Stimulated activated naive CD8-positive, alpha-beta T cell treated with anti-CD3 and anti-CD28 coated beads, Interleukin-15, Interleukin-2, amounts not matched to agents 100 ng/mL and 50 ng/mL, for 24 hours (primary cell): Measurements from ENCODE around the gene PRDM5.

Experiments
- H3K27ac Mint-ChIP-seq: one replicate; pipeline ENCODE4 v1.8.0; 2021; ENCODE audit warnings: mild to moderate bottlenecking, mixed read lengths
- H3K27me3 Mint-ChIP-seq: one replicate; pipeline ENCODE4 v1.8.0; 2021; ENCODE audit warnings: mixed read lengths
- H3K36me3 Mint-ChIP-seq: one replicate; pipeline ENCODE4 v1.8.0; 2021; ENCODE audit warnings: low read depth, mixed read lengths
- H3K4me1 Mint-ChIP-seq: one replicate; pipeline ENCODE4 v1.8.0; 2021; ENCODE audit warnings: low read depth, mixed read lengths
- H3K4me3 Mint-ChIP-seq: one replicate; pipeline ENCODE4 v1.8.0; 2021; ENCODE audit warnings: mild to moderate bottlenecking, mixed read lengths
- H3K9me3 Mint-ChIP-seq: one replicate; pipeline ENCODE4 v1.8.0; 2021; ENCODE audit warnings: mixed read lengths

Gene PRDM5

DNA sequence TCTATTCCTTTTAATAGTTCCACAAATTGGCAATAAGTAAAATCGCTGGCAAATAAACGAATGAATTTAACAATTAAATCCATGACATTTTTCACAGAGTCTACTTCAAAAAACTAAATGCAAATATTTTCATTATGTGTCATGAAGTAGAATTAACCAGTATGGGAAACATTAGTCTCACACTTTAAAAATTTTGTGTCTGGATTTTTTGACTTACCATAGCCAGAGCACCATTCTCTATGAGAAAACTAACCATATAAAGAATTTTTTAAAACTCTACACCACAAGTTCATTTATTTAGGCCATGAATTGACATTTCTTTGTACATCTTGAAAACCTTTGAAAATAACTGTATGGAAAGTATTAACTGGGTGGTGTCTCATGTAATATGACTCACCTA is 41.2 kb downstream of the PRDM5 start:
- H3K9me3 Mint-ChIP-seq = peaks cover 3% of the 10 kb centered on the region
- no peak overlapping the region for H3K4me3 Mint-ChIP-seq
- H3K27ac Mint-ChIP-seq = no peak overlapping the region
- no peaks in the 10 kb centered on the region for H3K27me3 Mint-ChIP-seq
- H3K36me3 Mint-ChIP-seq = no peaks in the 10 kb centered on the region
- peaks cover 4% of the 10 kb centered on the region for H3K4me1 Mint-ChIP-seq

DNA sequence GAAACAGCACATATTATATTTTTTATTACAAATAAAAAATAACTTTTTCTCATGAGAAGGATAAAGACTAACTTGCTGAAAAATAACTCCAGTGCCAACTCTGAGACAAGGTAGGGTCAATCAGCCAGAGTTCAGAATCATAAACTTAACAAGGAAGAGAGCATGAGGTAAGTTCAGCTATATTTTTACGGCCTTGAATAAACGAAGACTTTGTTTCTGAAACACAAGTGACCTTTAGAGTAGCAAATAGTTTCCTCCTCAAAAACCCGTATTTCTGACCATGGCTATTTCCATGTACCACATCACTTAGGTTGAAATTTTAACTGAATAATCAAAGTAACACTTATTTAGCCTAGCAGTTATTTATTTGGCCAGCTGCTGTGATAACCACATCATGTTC is 45.5 kb downstream of the PRDM5 start:
- no peaks in the 10 kb centered on the region for H3K36me3 Mint-ChIP-seq
- H3K4me3 Mint-ChIP-seq = no peak overlapping the region
- H3K4me1 Mint-ChIP-seq = peaks cover 4% of the 10 kb centered on the region
- H3K27ac Mint-ChIP-seq = no peak overlapping the region
- no peaks in the 10 kb centered on the region for H3K27me3 Mint-ChIP-seq
- H3K9me3 Mint-ChIP-seq = peaks cover 3% of the 10 kb centered on the region

DNA sequence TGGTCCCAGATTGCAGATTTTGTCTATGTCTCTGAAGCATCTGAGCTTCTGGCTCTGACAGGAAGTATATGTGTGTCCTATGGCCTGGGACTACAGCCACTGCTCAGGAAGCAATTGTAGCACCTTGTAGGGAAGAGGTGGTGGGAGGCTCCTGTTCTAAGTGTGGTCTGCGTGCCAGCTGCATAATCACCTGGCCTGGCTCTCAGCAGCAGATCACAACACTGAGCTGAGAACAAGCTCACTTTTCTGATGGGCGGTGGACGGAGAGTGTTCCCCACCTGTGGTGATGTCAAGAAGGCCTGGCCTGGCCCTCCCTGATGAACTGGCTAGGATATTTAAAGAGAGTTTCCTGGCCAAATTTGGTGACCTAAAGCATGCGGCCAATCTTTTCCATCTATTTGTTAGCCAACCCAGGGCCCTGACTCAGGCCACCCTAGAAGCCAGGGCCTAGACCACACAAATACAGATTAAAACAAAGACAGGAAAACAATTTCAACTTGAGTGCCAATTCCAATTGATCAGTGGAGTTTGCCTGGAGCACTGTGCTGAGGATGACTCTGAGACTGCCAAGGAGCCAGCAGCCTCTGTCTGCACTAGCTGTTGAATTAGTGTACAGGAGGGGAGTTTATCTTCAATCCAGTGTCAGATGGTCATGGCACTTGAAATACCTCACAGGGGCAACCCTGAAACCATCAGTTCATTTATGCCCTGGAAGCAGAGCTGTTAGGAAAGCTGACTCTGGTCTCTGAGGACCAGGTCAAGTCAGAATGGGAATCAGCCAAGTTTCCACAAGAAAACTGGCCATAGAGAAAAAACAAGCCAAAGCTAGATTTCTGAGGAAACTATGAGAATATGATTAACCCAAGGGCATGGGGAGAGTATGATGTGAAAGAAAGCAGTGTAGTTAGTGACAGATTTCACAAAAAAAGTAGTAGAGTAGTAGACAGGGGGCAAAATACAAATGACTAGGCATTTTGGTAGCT is 47.4 kb downstream of the PRDM5 start:
- Mint-ChIP-seq H3K4me1 (no peaks in the 10 kb centered on the region), H3K27ac (no peak overlapping the region), H3K9me3 (peaks cover 3% of the 10 kb centered on the region), H3K36me3 (no peaks in the 10 kb centered on the region), H3K27me3 (no peaks in the 10 kb centered on the region), H3K4me3 (no peak overlapping the region)

GRCh38 chr4:120873554-120873953 is 49.0 kb downstream of the PRDM5 start:
- H3K27ac Mint-ChIP-seq = no peak overlapping the region
- H3K9me3 Mint-ChIP-seq = no peaks in the 10 kb centered on the region
- no peaks in the 10 kb centered on the region for H3K4me1 Mint-ChIP-seq
- H3K4me3 Mint-ChIP-seq = no peak overlapping the region
- H3K36me3 Mint-ChIP-seq = no peaks in the 10 kb centered on the region
- no peaks in the 10 kb centered on the region for H3K27me3 Mint-ChIP-seq

DNA sequence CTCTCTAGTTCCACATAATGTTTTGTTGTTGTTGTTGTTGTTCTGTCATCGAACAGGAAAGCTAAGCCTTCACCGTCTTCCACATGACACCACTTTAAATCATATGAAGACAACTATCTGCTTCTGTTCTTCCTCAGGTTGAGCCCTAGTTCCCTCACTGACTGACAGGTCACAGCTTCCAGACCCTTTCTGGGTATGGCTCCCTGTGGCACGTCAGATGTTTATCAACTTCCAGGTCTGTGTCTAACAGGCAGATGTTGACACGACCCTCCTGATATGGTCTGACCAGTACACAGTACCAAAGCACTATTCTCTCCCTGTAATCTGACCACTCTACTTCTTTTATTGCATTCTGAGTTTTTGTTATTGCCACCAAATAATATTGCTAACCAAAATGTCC is 51.4 kb downstream of the PRDM5 start:
- Mint-ChIP-seq H3K4me3 (no peak overlapping the region), H3K27ac (no peak overlapping the region), H3K27me3 (no peaks in the 10 kb centered on the region), H3K9me3 (no peaks in the 10 kb centered on the region), H3K4me1 (no peaks in the 10 kb centered on the region), H3K36me3 (no peaks in the 10 kb centered on the region)

- Mint-ChIP-seq H3K27ac (no peak overlapping the region), H3K27me3 (no peaks in the 10 kb centered on the region), H3K9me3 (no peaks in the 10 kb centered on the region), H3K36me3 (no peaks in the 10 kb centered on the region), H3K4me1 (no peaks in the 10 kb centered on the region), H3K4me3 (no peak overlapping the region)
Observed at GRCh38 chr4:120870279-120870673, 52.2 kb downstream of the PRDM5 start.

DNA sequence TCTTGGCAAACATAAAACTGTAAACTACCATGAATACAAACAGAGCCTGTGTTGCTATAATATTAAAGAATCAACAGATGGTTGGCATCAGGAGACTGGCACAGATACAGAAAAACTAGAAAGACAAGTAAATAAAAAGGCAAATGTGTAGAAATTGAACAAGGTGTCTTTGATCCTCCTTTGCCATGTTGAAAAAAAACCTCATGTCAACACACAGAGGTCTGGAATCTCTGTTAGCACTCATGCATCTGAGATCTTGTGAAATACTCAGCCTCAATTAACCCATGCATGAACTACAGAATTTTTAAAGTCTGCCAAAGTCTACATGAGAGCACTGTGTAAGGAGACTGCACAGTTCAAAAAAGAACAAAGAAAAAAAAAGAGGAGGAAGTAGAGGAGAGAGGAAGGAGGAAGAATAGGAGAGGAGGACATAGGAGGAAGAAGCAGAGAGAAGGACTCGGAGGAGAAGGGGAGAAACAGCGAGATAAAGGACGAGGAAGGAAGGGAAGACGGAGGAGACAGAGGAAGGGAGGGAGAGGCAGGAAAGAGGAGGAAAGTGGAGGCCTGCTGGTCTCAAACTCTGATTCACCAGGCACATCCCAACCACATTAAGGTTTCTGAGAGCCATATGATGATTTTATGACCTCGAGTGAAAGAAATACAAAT is 52.8 kb downstream of the PRDM5 start:
- Mint-ChIP-seq H3K27me3 (no peaks in the 10 kb centered on the region), H3K4me3 (no peak overlapping the region), H3K9me3 (no peaks in the 10 kb centered on the region), H3K4me1 (no peaks in the 10 kb centered on the region), H3K27ac (no peak overlapping the region), H3K36me3 (no peaks in the 10 kb centered on the region)

DNA sequence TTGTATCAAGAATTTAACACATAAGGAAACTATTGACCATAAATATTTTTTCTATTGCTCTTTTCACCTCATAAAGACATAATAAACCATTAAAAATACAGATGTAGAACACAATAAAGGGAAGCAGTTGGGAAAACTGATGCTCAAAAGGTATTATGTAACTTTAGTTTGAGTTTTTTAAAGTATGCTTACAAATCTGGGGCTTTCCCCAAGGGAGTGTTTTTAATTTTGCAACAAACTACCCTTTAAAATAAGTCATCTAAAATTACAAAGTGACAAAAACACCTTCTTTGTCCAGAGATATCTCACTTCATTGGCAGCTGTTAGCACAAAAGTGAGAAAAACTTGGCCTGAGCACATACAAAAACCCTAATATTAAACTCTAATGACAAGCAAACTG is 55.0 kb downstream of the PRDM5 start:
- no peaks in the 10 kb centered on the region for H3K9me3 Mint-ChIP-seq
- no peak overlapping the region for H3K4me3 Mint-ChIP-seq
- H3K27ac Mint-ChIP-seq = no peak overlapping the region
- no peaks in the 10 kb centered on the region for H3K4me1 Mint-ChIP-seq
- no peaks in the 10 kb centered on the region for H3K27me3 Mint-ChIP-seq
- H3K36me3 Mint-ChIP-seq = no peaks in the 10 kb centered on the region

GRCh38 chr4:120865985-120866384 is 56.5 kb downstream of the PRDM5 start:
- Mint-ChIP-seq H3K9me3 (no peaks in the 10 kb centered on the region), H3K36me3 (no peaks in the 10 kb centered on the region), H3K27me3 (no peaks in the 10 kb centered on the region), H3K4me3 (no peak overlapping the region), H3K4me1 (no peaks in the 10 kb centered on the region), H3K27ac (no peak overlapping the region)

DNA sequence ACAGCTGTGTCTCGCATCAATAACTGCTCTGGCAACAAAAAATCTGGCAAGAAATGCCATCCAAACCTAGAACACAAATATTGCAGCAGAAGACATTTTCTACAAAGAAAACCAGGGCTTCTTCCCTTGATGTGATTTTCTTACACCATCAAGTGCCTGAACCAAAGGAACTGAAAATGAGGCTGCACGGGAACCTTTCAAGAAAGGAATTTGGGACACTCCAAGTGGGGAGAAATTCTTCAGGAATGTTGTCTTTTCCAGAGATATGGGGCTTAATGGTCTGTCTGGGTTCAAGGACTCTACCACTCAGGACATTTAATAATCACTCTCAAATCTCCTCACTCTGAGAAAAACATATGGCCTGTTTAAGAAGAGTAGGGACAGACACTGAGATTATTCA is 57.6 kb downstream of the PRDM5 start:
- no peaks in the 10 kb centered on the region for H3K9me3 Mint-ChIP-seq
- H3K27ac Mint-ChIP-seq = no peak overlapping the region
- no peaks in the 10 kb centered on the region for H3K4me1 Mint-ChIP-seq
- no peaks in the 10 kb centered on the region for H3K36me3 Mint-ChIP-seq
- H3K4me3 Mint-ChIP-seq = no peak overlapping the region
- no peaks in the 10 kb centered on the region for H3K27me3 Mint-ChIP-seq

DNA sequence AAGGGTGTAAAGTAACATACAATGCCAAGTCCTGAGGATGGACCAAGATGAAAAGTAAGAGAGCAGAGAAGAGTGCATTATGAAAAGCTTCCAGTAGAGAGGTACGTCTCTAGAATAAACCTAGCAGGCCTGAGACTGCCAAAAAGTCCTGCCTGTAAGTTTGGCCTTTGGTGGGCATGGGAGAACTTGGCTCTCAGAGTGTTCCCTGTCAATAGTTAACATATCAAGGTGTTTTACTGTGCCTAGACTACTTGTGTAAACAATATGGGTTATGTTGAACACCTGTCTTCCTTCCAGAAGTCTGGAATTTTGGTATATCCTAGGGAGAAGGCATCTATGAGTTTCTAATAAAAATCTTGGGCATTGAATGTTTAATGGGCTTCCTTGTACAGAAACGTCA is 60.1 kb downstream of the PRDM5 start:
- Mint-ChIP-seq H3K4me3 (no peak overlapping the region), H3K4me1 (peaks cover 4% of the 10 kb centered on the region), H3K9me3 (no peaks in the 10 kb centered on the region), H3K36me3 (no peaks in the 10 kb centered on the region), H3K27ac (no peak overlapping the region), H3K27me3 (no peaks in the 10 kb centered on the region)

DNA sequence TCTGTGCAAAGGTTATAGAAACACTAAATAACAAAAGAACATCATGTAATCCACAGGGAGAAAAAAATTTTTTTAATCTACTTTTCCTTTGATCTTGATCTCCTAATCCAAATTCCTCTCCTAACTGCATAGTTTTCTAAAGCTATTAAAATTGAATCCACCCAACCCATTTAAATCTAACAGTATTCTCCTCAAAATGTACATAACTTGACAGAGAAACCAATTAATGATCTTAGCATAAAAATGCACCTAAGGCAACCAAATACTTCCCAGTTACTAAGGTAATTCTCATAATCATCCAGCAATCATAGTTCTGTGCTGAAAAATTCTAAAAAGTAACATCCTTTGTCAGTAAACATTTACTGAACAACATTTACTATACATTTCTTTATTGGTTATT is 60.7 kb downstream of the PRDM5 start:
- Mint-ChIP-seq H3K4me3 (no peak overlapping the region), H3K36me3 (no peaks in the 10 kb centered on the region), H3K27ac (no peak overlapping the region), H3K4me1 (peaks cover 7% of the 10 kb centered on the region), H3K9me3 (no peaks in the 10 kb centered on the region), H3K27me3 (no peaks in the 10 kb centered on the region)

DNA sequence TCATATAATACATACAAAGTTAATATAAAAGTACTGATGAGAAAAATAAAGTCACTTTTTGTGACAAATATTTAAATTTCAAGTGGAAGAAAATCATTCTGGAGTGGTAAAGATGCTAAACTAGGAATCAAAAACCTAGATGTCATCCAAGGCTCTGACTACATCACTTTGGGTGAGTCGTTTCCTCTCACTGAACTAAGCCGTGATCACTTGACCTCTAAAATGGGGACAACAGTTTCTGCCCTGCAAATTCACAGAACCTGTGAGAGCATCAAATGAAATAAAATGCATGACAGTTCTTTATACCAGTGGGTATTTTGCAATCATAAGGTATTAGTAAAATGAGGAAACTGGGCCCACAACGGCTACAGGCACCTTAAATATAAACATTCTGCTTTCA is 63.8 kb downstream of the PRDM5 start:
- H3K27me3 Mint-ChIP-seq = no peaks in the 10 kb centered on the region
- H3K36me3 Mint-ChIP-seq = no peaks in the 10 kb centered on the region
- no peak overlapping the region for H3K4me3 Mint-ChIP-seq
- H3K27ac Mint-ChIP-seq = no peak overlapping the region
- H3K9me3 Mint-ChIP-seq = no peaks in the 10 kb centered on the region
- H3K4me1 Mint-ChIP-seq = peaks cover 21% of the 10 kb centered on the region

DNA sequence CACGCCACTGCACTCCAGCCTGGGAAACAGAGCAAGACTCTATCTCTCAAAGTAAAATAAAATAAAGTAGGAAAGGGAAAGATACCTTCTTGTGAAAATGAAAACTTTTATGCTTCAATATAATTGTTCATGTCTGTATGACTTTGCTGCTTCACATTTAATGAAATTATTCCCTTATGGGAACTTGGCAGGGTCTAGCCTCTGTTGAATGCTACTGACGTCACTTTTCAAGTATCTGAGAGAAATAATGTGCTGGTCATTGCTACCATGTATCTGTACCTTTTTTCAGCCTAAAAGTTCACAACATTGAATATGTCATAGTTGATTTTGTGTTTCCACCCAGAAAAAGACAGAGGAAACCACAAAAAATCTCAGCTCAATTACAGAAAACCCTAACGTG is 65.2 kb downstream of the PRDM5 start:
- H3K36me3 Mint-ChIP-seq = no peaks in the 10 kb centered on the region
- H3K4me1 Mint-ChIP-seq = peaks cover 21% of the 10 kb centered on the region
- no peak overlapping the region for H3K4me3 Mint-ChIP-seq

GRCh38 chr4:120856294-120856693 is 66.2 kb downstream of the PRDM5 start:
- Mint-ChIP-seq H3K9me3 (no peaks in the 10 kb centered on the region), H3K4me3 (no peak overlapping the region), H3K4me1 (peaks cover 21% of the 10 kb centered on the region), H3K27ac (no peak overlapping the region), H3K36me3 (no peaks in the 10 kb centered on the region), H3K27me3 (no peaks in the 10 kb centered on the region)

More for the DNA sequence above, 65.2 kb downstream of the PRDM5 start:
- no peaks in the 10 kb centered on the region for H3K9me3 Mint-ChIP-seq
- H3K27me3 Mint-ChIP-seq = no peaks in the 10 kb centered on the region
- no peak overlapping the region for H3K27ac Mint-ChIP-seq
